Tibial nerve (tissue), 4 donors: ENCODE data around the gene ATG10. TPM values are rescaled to one million over a fixed set of nuclear protein-coding genes. Genes with fewer than 3 reads are reported as not detected.
"Not testable (repeated sequence)": the region's sequence is repeated elsewhere in the genome, so short reads cannot be mapped to it uniquely, and the experiment has no call there.

ENCODE experiments used
- DNase-seq, 2 donors: peaks; one replicate each; pipeline ENCODE4 v3.0.0-alpha.2; 2019; ENCODE audit warnings: low spot score in 2 of 2
- H3K27ac ChIP-seq, 4 donors: fragments of 200-600 bp; sonication (generic) in 3 of 4; one replicate each; pipeline ENCODE4 v1.5.1; 2017 to 2019; ENCODE audit warnings: mild to moderate bottlenecking in 1 of 4
- H3K27me3 ChIP-seq, 2 donors: fragments of 200-600 bp; sonication (generic) in 1 of 2; one replicate each; pipeline versions ENCODE4 v1.5.1 to v1.6.0; 2017 to 2019
- H3K36me3 ChIP-seq, 3 donors: fragments of 200-600 bp; sonication (generic); one replicate each; pipeline ENCODE4 v1.5.1; 2018 to 2019
- H3K4me1 ChIP-seq, 4 donors: fragments of 200-600 bp; sonication (generic) in 3 of 4; one replicate each; pipeline ENCODE4 v1.5.1; 2017 to 2019
- H3K4me3 ChIP-seq, 4 donors: fragments of 200-600 bp; sonication (generic) in 3 of 4; one replicate each; pipeline ENCODE4 v1.5.1; 2017 to 2019; ENCODE audit warnings: mild to moderate bottlenecking in 1 of 4, moderate library complexity in 1 of 4
- H3K9me3 ChIP-seq, 4 donors: fragments of 200-600 bp; sonication (generic) in 3 of 4; one replicate each; pipeline ENCODE4 v1.5.1; 2017 to 2019
- EP300 ChIP-seq, 2 donors: sonication (generic); formaldehyde crosslinking; IDR thresholded peaks; one replicate each; pipeline ENCODE4 v1.6.1; 2017; ENCODE audit warnings: antibody characterized with exemption in 2 of 2, mild to moderate bottlenecking in 1 of 2
- POLR2A ChIP-seq, 2 donors: fragments of 450-650 bp; IDR thresholded peaks; one replicate each; pipeline ENCODE4 v1.6.1; 2017; ENCODE audit warnings: antibody characterized with exemption in 2 of 2, mild to moderate bottlenecking in 2 of 2, moderate library complexity in 2 of 2
- WGBS, 2 donors: methylation state at CpG; one replicate each; pipeline ENCODE4 v1.1.5; 2018; 5-methylcytosine and 5-hydroxymethylcytosine counted together
- total RNA-seq, 4 donors: library from RNA; depleted of rRNA; stranded (reverse); fragments of >200 nt; gene quantifications; one replicate each; pipeline ENCODE4 v1.1.0, GENCODE V29; 2016
- TF ChIP-seq, protein P1 (sequence below), 5 experiments: fragments of 200-600 bp in 3 of 5; fragments of 450-650 bp in 2 of 5; sonication (generic) in 3 of 5; IDR thresholded peaks; one replicate each; pipeline ENCODE4 v1.5.1; 2016 to 2019; ENCODE audit warnings: antibody characterized with exemption in 5 of 5, mild to moderate bottlenecking in 3 of 5, moderate library complexity in 2 of 5

The ATG10 gene
- total RNA-seq, 4 donors from 2014 or later: 3.5 to 25.1 (median 6.9) TPM

DNA sequence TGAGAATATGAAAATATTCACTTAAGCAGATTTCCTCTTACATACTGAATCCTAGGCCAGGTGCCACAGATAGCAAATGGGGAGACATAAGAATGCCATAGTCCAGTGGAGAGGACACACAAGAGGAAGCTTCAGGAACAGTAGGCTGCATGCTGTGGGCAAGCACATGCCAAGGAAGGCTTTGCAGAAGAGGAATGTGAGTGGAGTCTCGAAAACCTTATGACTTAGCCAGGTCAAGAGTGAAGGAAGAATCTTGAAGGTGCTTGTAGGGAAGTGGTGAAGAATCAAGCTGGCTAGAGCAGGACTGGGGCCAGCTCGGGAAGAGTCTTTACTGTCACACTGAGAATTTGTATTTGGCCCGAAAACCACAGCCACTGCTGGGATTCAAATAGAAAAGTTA is 285.9 kb downstream of the ATG10 start:
- 81 to 85% methylated on average over 3 of the region's 3 CpGs for WGBS, 2 donors
- H3K4me1 ChIP-seq: peaks cover 0 to 6% (median 0%) of the 10 kb centered on the region in 4 donors
- H3K9me3 ChIP-seq: no peaks in the 10 kb centered on the region
- H3K27me3 ChIP-seq: no peaks in the 10 kb centered on the region
- TF ChIP-seq, protein P1, sequence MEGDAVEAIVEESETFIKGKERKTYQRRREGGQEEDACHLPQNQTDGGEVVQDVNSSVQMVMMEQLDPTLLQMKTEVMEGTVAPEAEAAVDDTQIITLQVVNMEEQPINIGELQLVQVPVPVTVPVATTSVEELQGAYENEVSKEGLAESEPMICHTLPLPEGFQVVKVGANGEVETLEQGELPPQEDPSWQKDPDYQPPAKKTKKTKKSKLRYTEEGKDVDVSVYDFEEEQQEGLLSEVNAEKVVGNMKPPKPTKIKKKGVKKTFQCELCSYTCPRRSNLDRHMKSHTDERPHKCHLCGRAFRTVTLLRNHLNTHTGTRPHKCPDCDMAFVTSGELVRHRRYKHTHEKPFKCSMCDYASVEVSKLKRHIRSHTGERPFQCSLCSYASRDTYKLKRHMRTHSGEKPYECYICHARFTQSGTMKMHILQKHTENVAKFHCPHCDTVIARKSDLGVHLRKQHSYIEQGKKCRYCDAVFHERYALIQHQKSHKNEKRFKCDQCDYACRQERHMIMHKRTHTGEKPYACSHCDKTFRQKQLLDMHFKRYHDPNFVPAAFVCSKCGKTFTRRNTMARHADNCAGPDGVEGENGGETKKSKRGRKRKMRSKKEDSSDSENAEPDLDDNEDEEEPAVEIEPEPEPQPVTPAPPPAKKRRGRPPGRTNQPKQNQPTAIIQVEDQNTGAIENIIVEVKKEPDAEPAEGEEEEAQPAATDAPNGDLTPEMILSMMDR (IDR thresholded peaks at IDR 0.05): no peak
- TF ChIP-seq EP300 (IDR thresholded peaks at IDR 0.05) (no peak), POLR2A (IDR thresholded peaks at IDR 0.05) (no peak)
- no peak for DNase-seq
- H3K27ac ChIP-seq: no peak overlapping the region
- H3K4me3 ChIP-seq: no peak overlapping the region
- peaks cover 0 to 10% (median 0%) of the 10 kb centered on the region in 3 donors for H3K36me3 ChIP-seq

DNA sequence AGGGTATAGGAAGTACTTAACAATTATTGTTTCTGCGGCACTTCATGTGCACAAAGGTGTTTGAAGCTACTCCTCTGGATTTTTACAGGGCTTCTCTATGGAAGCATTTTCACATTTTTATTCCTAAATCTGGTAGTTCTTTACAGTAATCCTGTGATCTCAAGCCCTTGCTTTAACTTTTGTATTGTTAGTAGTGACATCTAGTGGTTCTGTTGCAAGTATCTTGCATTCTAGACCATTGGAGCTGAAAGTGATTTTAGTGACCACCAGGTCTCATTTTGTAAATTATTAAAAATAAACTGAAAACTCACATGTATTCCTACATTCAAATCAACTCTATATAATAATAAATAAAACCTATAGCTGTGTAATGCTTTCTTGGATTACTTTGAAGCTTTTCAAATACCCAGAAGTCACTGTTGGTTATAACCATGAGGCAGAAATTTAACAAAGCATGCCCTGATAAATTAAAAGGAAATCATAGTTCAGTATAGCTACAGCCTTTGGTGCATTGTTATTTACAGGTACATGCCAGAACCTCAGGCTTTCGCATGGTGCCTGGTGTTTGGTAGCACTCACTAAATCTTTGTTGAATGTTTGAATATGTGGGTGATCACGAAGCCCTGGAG is 287.5 kb downstream of the ATG10 start:
- Histone ChIP-seq H3K36me3 (no peaks in the 10 kb centered on the region), H3K27ac (no peak overlapping the region), H3K4me1 (peaks cover 0 to 6% (median 0%) of the 10 kb centered on the region in 4 donors), H3K27me3 (no peaks in the 10 kb centered on the region), H3K4me3 (no peak overlapping the region), H3K9me3 (no peaks in the 10 kb centered on the region)
- 65 to 71% methylated on average over 3 of the region's 3 CpGs for WGBS, 2 donors
- DNase-seq: no peak
- no peak for TF ChIP-seq EP300 (IDR thresholded peaks at IDR 0.05)
- TF ChIP-seq, protein P1 (IDR thresholded peaks at IDR 0.05): peak in 3 of 5 experiments; percentile 20 to 32 (median 29)

DNA sequence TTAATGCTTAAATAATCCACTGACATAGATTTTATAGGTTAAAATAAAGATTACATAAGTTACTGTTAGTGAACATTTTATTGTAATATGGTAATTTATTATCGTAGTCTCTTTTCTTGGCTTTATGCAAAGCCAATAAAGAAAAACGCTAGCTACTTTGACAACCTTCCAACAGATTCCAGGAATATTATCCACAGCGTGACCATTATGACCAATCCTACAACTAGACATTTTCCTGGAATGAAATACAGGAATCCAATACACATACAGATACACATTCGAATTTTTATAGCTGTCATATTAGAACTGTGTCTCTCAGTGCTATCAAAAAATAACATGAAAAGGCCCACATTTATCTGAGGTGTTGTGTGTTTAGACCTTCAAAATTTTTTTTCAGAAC is 293.2 kb downstream of the ATG10 start:
- DNase-seq: no peak
- Histone ChIP-seq H3K4me3 (no peak overlapping the region), H3K36me3 (peaks cover 0 to 28% (median 0%) of the 10 kb centered on the region in 3 donors), H3K27ac (no peak overlapping the region), H3K27me3 (no peaks in the 10 kb centered on the region), H3K4me1 (no peaks in the 10 kb centered on the region), H3K9me3 (peaks cover 0 to 6% (median 0%) of the 10 kb centered on the region in 4 donors)
- TF ChIP-seq EP300 (IDR thresholded peaks at IDR 0.05) (no peak), POLR2A (IDR thresholded peaks at IDR 0.05) (no peak)
- TF ChIP-seq, protein P1 (IDR thresholded peaks at IDR 0.05): no peak
- WGBS, 2 donors: 25% methylated on average over 4 of the region's 4 CpGs

- not testable (repeated sequence) for H3K4me3 ChIP-seq, H3K27me3 ChIP-seq, H3K4me1 ChIP-seq, H3K9me3 ChIP-seq, H3K27ac ChIP-seq, DNase-seq
- WGBS, 2 donors: 96 to 97% methylated on average over 9 of the region's 9 CpGs
- H3K36me3 ChIP-seq: peaks cover 0 to 36% (median 0%) of the 10 kb centered on the region in 3 donors
These were observed 295.6 kb downstream of the ATG10 start for GRCh38 chr5:82267297-82267933.

- not testable (repeated sequence) for H3K27ac ChIP-seq, H3K4me3 ChIP-seq, DNase-seq, H3K4me1 ChIP-seq, H3K9me3 ChIP-seq, H3K27me3 ChIP-seq
- 88 to 90% methylated on average over 2 of the region's 2 CpGs for WGBS, 2 donors
- H3K36me3 ChIP-seq: peaks cover 0 to 51% (median under 1%) of the 10 kb centered on the region in 3 donors
These were observed 297.5 kb downstream of the ATG10 start for GRCh38 chr5:82269363-82269762.

DNA sequence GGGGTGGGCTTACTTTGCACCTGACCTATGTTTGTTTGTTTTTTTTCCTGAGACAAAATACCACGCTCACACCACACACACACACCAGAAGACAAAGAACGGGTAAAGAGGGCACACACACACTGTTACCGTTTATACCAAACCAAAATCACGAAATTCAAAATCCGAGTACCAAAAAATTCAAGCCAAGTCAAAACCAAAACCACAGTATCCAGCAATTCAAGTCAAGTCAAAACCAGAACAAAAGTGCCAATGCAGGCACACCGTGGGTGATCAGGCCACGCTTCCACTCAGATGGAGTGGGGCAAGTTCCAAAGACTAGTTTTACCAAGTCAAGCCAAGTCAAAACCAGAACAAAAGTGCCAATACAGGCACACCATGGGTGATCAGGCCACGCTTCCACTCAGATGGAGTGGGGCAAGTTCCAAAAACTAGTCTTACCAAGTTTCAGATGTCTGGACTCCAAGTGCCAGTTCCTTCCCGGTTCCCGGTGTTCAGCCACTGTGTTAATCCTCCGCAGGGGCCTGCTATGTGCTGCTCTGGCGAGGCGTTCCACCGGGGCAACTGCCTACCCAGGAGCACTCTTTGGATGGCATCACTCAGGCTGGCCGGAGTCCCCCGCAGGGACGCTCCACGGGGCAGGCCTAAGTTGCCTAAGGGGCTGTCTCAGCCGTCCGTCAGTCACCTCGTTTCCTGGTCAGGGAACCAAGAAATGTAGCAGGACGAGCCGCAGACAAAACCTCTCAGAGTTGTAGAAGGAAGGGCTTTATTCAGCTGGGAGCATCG is 300.9 kb downstream of the ATG10 start:
- WGBS, 2 donors: 84 to 85% methylated on average over 24 of the region's 24 CpGs
- H3K27ac ChIP-seq, H3K27me3 ChIP-seq, DNase-seq, H3K4me3 ChIP-seq, H3K9me3 ChIP-seq: not testable (repeated sequence)
- Histone ChIP-seq H3K4me1 (peaks cover 0 to 16% (median 10%) of the 10 kb centered on the region in 4 donors), H3K36me3 (peaks cover 0 to 70% (median 6%) of the 10 kb centered on the region in 3 donors)

GRCh38 chr5:82273426-82273825 is 301.6 kb downstream of the ATG10 start:
- not testable (repeated sequence) for H3K9me3 ChIP-seq, H3K27me3 ChIP-seq, H3K4me3 ChIP-seq, H3K27ac ChIP-seq, DNase-seq
- WGBS, 2 donors: 83 to 87% methylated on average over 4 of the region's 4 CpGs
- Histone ChIP-seq H3K4me1 (peaks cover 0 to 16% (median 10%) of the 10 kb centered on the region in 4 donors), H3K36me3 (peaks cover 0 to 63% (median 6%) of the 10 kb centered on the region in 3 donors)
